ENCODE measurements around the gene SYN1.
"Not testable (repeated sequence)": the region's sequence is repeated elsewhere in the genome, so short reads cannot be mapped to it uniquely, and the experiment has no call there.

Gene SYN1

DNA sequence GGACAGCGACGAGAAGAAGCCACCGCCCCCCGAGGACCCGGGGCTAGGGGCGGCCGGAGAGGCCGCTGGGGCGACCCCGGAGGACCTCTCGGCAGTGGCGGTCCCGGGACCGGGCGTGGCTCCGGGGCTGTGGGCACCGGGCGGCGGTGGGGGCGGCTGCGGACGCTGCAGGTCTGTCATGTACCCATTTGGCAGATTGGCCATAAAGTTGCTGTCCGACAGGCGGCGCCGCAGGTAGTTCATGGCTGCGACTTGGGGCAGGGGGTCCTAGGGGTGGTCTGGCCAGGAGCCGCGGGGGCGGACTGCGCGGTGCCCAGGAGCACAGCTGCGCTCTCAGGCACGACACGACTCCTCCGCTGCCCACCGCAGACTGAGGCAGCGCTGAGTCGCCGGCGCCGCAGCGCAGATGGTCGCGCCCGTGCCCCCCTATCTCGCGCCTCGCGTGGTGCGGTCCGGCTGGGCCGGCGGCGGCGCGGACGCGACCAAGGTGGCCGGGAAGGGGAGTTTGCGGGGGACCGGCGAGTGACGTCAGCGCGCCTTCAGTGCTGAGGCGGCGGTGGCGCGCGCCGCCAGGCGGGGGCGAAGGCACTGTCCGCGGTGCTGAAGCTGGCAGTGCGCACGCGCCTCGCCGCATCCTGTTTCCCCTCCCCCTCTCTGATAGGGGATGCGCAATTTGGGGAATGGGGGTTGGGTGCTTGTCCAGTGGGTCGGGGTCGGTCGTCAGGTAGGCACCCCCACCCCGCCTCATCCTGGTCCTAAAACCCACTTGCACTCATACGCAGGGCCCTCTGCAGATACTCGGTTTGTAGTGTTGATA, at the start of gene SYN1:
SYN1 (minus strand) TSS at position 372 of the 817 bp plus-strand sequence; CDS start at position 243, 129 bp downstream.
- DNase-seq: peak; percentile 75

- DNase-seq: not testable (repeated sequence)
These were observed 46.1 kb upstream of the SYN1 start for GRCh38 chrX:47665797-47666196.

DNA sequence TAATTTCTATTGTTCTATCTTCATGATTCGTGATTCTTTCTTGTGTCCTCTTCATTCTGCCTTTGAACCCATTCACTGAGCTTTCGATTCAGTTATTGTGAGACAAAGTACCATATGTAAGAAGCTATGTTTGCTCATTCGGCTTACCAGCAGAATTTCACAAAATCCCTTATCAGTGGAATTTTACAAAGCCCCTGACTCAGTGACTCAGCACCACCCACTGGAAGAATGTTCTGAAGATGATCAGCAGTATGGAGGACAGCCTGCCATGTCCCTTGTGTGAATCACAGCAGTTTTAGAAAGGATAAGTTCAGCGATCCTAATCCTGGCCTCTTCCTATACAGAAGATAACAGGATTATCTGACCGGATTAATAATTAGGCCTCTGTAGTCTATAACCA, 45.1 kb upstream of the SYN1 start:
- DNase-seq: no peak

DNA sequence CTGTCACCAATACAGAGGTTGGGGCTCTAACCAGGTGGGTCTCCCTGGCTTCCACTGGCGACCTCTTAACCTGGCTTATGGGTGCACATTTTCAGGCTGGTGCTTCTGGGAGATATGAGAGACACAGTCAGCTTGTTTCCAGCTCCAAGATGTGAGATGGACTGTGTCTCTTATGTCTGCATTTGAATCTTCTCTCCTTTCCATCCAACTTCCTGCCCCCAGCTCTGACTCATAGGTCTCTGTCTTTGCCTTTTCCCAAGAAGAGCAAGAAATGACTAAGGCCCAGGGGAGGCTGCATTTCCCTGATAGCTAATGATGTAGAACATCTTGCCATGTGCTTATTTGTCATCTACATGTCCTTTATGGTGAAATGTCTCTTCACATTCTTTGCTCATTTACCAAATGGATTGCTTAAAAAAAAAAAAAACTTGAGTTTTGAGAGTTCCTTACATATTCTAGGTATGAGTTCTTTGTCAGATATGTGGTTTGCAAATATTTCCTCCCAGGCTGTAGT, 42.5 kb upstream of the SYN1 start:
- peak; percentile 81 for DNase-seq

DNA sequence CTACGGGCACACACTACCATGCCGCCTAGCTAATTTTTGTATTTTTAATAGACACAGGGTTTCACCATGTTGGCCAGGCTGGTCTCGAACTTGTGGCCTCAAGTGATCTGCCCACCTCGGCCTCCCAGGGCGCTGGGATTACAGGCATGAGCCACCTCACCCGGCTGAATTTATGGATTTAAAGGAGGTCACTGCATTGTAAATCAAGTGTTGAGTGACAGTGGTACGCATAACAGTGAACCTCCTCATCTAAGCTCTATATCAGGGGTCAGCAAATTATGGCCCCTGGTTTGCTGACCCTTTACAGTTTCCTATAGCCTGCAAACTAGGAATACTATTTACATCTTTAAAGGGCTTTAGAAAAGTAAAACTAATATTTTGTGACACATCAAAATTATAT, 41.9 kb upstream of the SYN1 start:
- no peak for DNase-seq

DNA sequence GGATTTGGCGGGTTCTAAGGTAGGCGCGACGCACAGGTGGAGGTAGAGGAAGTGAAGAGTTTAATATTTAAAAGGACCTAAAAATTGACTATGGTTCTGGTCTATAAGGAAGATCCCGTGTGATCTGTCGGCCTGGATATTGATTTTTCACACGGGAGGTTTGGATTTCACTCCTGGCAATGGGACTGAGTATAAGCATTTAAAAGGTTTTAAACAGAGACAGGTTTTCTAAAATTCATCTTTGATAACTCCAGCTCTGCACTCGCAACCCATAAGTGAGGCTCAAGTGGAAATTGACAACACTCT, 39.7 kb upstream of the SYN1 start:
- no peak for DNase-seq

DNA sequence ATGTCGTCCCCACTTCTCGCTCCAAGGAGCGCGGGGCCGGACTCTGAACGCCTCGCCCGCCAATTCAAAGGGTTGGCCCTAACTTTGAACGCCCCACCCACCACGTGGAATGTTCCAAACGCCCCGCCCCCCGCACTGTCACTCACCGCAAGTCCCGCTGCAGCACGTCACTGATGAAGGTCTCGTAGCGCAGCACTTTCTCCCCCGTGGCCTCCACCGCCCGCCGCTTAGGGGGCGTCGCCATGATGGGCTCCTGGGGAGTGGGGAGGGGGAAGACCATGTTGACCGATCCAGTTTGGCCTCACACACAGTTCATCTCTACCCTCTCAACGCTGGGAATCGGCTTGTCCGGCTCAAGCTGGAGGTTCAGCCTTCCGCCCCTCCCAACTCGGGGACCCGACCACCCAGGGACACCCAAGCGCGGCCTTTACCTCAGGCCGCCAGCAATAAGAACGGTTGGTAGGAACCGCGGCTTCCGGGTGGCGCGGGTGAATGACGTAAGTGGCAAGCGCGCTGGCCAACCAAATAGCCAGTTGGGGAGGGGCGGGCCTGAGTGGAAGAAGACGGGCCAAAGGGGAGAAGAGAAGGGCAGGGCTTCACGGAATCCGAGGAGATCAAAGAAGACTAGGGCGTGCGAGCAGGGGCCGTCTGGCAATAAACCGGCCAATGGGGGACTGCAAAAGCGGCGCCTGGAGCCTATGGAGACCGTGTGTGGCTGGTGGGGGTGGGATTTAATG, 39.2 kb upstream of the SYN1 start, which contains the start of gene UXT:
UXT (minus strand) TSS at position 497 of the 737 bp plus-strand sequence; CDS start at position 244, 253 bp downstream.
- DNase-seq: peak; percentile 94

GRCh38 chrX:47658301-47658683, 38.6 kb upstream of the SYN1 start:
- DNase-seq: no peak

GRCh38 chrX:47651043-47651905, 31.6 kb upstream of the SYN1 start:
- no peak for DNase-seq

GRCh38 chrX:47650164-47651042, 30.7 kb upstream of the SYN1 start, which contains the start of gene ELK1:
Gene ELK1 (minus strand): TSS chrX:47650563. CDS start chrX:47641441, 9,122 bp downstream.
- peak; percentile 95 for DNase-seq

- no peak for DNase-seq
These were observed 30.1 kb upstream of the SYN1 start for GRCh38 chrX:47649781-47650163.

DNA sequence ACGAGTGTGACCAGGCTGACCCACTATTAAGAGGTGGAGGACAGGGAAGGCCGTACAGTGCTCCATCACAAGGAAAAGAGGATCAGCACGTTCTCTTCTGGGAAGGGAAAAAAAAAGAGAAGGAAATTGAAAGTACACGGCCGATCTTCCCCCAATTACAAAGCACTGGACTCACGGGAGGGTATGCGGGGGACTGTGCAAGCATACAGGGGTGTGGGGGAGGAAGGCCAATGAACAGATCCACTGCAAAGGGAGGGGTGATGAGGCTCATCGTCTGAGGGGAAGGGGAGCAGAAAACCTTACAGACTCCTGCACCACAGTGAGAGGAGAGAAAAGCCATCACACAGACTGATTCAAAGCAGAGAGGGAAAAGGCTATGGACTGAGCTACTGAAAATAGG, 29.6 kb upstream of the SYN1 start:
- DNase-seq: no peak

DNA sequence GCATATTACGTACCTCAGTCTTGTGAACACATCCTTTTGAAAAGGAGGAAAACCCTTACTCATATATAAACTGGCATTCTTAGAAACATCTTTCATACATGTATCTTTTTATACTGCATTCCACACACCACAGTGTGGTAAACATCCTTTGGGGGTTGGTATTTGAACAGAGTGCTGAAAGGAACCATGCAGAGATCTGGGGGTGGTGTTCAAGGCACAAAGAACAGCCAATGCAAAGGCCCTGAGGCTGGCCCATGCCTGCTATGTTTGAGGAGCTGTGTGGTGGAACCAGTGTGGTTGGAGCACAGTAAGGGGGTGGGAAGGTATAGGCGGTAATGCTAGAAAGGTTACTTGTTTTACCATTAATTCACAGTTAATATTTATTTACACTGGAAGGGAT, 28.7 kb upstream of the SYN1 start:
- DNase-seq: peak; percentile 48

- no peak for DNase-seq
These were observed 27.0 kb upstream of the SYN1 start for GRCh38 chrX:47646636-47647035.

GRCh38 chrX:47645530-47645929, 25.9 kb upstream of the SYN1 start:
- no peak for DNase-seq

GRCh38 chrX:47644557-47645091, 25.0 kb upstream of the SYN1 start:
- peak; percentile 30 for DNase-seq

GRCh38 chrX:47643926-47644325, 24.3 kb upstream of the SYN1 start:
- DNase-seq: peak; percentile 14

DNA sequence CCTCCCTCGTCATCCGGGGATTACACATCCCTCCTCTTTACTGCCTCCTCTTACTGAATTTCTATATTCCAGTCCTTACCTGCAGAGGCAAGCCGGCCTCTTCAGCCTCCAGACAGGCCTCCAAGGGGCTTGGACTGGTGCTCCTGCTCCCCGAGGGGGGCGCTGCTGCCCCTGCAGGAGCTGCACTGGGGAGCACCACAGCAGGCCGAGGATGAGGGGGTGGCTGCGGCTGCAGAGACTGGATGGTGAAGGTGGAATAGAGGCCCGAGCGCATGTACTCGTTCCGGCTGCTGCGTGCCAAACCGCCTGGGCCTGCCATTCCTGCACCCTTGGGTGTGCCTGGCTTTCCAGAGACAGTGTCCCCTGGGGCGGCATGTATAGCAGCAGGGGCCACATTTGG, 19.2 kb upstream of the SYN1 start:
- no peak for DNase-seq

DNA sequence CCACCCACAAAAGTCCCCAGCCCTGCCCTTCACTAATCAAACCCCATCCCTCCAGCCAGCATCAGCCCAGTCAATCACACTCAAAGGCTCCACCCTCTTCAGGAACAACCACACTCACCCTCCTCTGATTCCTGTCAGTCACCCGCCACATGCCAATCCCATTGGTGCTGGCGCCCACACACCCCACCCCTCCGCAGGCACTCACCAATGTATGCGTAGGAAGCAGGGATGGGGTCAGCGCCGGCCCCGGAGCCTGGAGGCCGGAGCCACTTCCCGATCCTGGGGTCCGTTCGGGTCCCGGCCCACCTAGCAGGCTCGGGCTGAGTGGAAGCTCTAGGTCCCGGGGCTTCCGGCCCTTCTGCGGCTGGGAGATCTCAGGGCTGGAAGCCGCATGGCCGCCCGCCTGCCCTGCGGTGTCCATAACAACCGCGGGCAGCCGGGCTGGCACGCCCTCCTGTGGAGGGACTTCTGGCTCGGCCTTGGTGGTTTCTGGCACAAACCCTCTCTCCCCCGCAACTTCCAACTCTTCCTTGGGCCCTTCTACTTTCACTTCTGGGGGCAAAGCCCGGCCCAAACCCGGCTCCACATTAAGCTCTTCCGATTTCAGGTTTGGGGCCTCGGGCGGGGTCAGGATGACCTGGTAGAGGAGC, 18.0 kb upstream of the SYN1 start:
- peak; percentile 49 for DNase-seq

GRCh38 chrX:47634871-47635575, 15.4 kb upstream of the SYN1 start:
- DNase-seq: peak; percentile 50
